ENCODE data around the gene MAD2L1BP. TPM values are rescaled to one million over a fixed set of nuclear protein-coding genes. Genes with fewer than 3 reads are reported as not detected.

Gene MAD2L1BP
- total and polyA plus RNA-seq, 2 donors from 2014 or later, result 19.0 to 31.0 TPM

GRCh38 chr6:43689421-43689820 lies 53.8 kb downstream of the MAD2L1BP start:
- Histone ChIP-seq H3K9ac (ENCODE audit: low read length in 3 of 3) (no peak overlapping the region), H3K27ac (ENCODE audit: low read depth in 2 of 2, low read length in 2 of 2) (no peak overlapping the region), H3K4me1 (ENCODE audit: control insufficient read depth in 2 of 3, insufficient read depth in 2 of 3, low read depth in 1 of 3, low read length in 3 of 3) (peaks cover 4 to 10% (median 4%) of the 10 kb centered on the region in 3 donors), H3K27me3 (ENCODE audit: control insufficient read depth, insufficient read depth, low read length) (no peaks in the 10 kb centered on the region), H3K4me3 (ENCODE audit: low read length in 3 of 3) (no peak overlapping the region), H3K9me3 (ENCODE audit: control insufficient read depth in 2 of 3, insufficient read depth in 1 of 3, low read length in 3 of 3) (no peaks in the 10 kb centered on the region), H3K36me3 (ENCODE audit: control insufficient read depth in 2 of 3, insufficient read depth in 3 of 3, low read length in 3 of 3) (no peaks in the 10 kb centered on the region)
- intact Hi-C loops (cut with DNase I), result no loop called here
- DNase-seq, result no peak
- FAIRE-seq, result no peak
- TF ChIP-seq, protein P1, sequence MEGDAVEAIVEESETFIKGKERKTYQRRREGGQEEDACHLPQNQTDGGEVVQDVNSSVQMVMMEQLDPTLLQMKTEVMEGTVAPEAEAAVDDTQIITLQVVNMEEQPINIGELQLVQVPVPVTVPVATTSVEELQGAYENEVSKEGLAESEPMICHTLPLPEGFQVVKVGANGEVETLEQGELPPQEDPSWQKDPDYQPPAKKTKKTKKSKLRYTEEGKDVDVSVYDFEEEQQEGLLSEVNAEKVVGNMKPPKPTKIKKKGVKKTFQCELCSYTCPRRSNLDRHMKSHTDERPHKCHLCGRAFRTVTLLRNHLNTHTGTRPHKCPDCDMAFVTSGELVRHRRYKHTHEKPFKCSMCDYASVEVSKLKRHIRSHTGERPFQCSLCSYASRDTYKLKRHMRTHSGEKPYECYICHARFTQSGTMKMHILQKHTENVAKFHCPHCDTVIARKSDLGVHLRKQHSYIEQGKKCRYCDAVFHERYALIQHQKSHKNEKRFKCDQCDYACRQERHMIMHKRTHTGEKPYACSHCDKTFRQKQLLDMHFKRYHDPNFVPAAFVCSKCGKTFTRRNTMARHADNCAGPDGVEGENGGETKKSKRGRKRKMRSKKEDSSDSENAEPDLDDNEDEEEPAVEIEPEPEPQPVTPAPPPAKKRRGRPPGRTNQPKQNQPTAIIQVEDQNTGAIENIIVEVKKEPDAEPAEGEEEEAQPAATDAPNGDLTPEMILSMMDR (IDR thresholded peaks at IDR 0.05; ENCODE audit: borderline replicate concordance, extremely low read depth, insufficient read depth), result no peak

Other genes starting within 250 kb of the MAD2L1BP start
- 30.2 TPM for gene ABCC10, start 208.3 kb upstream of the MAD2L1BP start, total RNA-seq
- 12.0 TPM for gene ABCC10, start 208.3 kb upstream of the MAD2L1BP start, polyA plus RNA-seq (ENCODE audit: insufficient read depth, low read depth, low replicate concordance)
- gene DLK2, start 180.3 kb upstream of the MAD2L1BP start, total RNA-seq, result 0.50 TPM
- gene DLK2, start 180.3 kb upstream of the MAD2L1BP start, polyA plus RNA-seq (ENCODE audit: insufficient read depth, low read depth, low replicate concordance), result not detected
- gene TJAP1, start 158.3 kb upstream of the MAD2L1BP start, total RNA-seq, result 38.5 TPM
- 13.6 TPM for gene TJAP1, start 158.3 kb upstream of the MAD2L1BP start, polyA plus RNA-seq (ENCODE audit: insufficient read depth, low read depth, low replicate concordance)
- 1.5 TPM for gene LRRC73, start 125.5 kb upstream of the MAD2L1BP start, total RNA-seq
- gene LRRC73, start 125.5 kb upstream of the MAD2L1BP start, polyA plus RNA-seq (ENCODE audit: insufficient read depth, low read depth, low replicate concordance), result 4.6 TPM
- gene YIPF3, start 118.9 kb upstream of the MAD2L1BP start, total RNA-seq, result 107 TPM
- 114 TPM for gene YIPF3, start 118.9 kb upstream of the MAD2L1BP start, polyA plus RNA-seq (ENCODE audit: insufficient read depth, low read depth, low replicate concordance)
- 41.3 TPM for gene POLR1C, start 118.8 kb upstream of the MAD2L1BP start, total RNA-seq
- gene POLR1C, start 118.8 kb upstream of the MAD2L1BP start, polyA plus RNA-seq (ENCODE audit: insufficient read depth, low read depth, low replicate concordance), result 27.5 TPM
- 34.3 TPM for gene XPO5, start 59.8 kb upstream of the MAD2L1BP start, total RNA-seq
- gene XPO5, start 59.8 kb upstream of the MAD2L1BP start, polyA plus RNA-seq (ENCODE audit: insufficient read depth, low read depth, low replicate concordance), result 7.5 TPM
- 16.8 TPM for gene POLH, start 59.7 kb upstream of the MAD2L1BP start, total RNA-seq
- gene POLH, start 59.7 kb upstream of the MAD2L1BP start, polyA plus RNA-seq (ENCODE audit: insufficient read depth, low read depth, low replicate concordance), result 1.8 TPM
- gene GTPBP2, start 6.6 kb upstream of the MAD2L1BP start, total RNA-seq, result 64.6 TPM
- gene GTPBP2, start 6.6 kb upstream of the MAD2L1BP start, polyA plus RNA-seq (ENCODE audit: insufficient read depth, low read depth, low replicate concordance), result 19.7 TPM
- 0.16 TPM for gene RSPH9, start 9.2 kb downstream of the MAD2L1BP start, total RNA-seq
- 0.45 TPM for gene RSPH9, start 9.2 kb downstream of the MAD2L1BP start, polyA plus RNA-seq (ENCODE audit: insufficient read depth, low read depth, low replicate concordance)
- 36.4 TPM for gene MRPS18A, start 52.0 kb downstream of the MAD2L1BP start, total RNA-seq
- 103 TPM for gene MRPS18A, start 52.0 kb downstream of the MAD2L1BP start, polyA plus RNA-seq (ENCODE audit: insufficient read depth, low read depth, low replicate concordance)
- 36.3 TPM for gene VEGFA, start 134.4 kb downstream of the MAD2L1BP start, total RNA-seq
- 111 TPM for gene VEGFA, start 134.4 kb downstream of the MAD2L1BP start, polyA plus RNA-seq (ENCODE audit: insufficient read depth, low read depth, low replicate concordance)

All from kidney (tissue), 14 donors.